HUDEP-2 (cell line): ENCODE measurements around the gene STAP1.
"Not testable (repeated sequence)": the region's sequence is repeated elsewhere in the genome, so short reads cannot be mapped to it uniquely, and the experiment has no call there.

Experiments
- DNase-seq, 76 experiments: peaks; one replicate each; lab custom pipeline; 2025; ENCODE audit not compliant: unreplicated experiment in 76 of 76; lab: John Stamatoyannopoulos, UW

STAP1 gene

DNA sequence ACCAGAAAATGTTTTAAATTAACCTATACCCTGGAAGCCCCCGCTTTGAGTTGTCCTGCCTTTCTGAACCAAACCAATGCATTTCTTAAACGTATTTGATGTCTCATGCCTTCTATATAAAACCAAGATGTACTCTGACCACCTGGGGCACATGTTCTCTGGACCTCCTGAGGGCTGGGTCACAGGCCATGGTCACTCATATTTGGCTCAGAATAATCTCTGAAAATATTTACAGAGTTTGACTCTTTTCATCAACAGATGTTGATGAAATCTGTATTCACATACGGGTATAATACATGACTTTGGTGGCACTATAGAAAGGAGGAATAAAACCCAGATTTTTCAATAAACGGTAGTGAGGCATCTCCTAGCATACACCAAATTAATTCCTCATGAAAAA, 55.7 kb downstream of the STAP1 start:
- DNase-seq: no peak

DNA sequence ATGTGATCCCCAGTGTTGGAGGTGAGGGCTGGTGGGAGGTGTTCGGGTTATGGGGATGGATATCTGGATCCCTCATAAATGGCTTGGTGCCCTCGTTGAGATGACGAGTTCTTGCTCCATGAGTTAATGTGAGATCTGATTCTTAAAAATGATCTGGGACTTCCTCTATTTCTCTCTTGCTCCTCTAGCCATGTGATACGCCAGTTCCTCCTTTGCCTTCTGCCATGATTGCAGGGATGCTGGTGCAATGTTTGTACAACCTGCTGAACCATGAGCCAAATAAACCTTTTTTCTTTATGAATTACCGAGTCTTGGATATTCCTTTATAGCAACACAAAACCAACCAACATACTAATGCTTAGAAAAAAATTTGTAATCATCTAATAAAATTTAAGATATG, 56.6 kb downstream of the STAP1 start:
- DNase-seq: no peak

DNA sequence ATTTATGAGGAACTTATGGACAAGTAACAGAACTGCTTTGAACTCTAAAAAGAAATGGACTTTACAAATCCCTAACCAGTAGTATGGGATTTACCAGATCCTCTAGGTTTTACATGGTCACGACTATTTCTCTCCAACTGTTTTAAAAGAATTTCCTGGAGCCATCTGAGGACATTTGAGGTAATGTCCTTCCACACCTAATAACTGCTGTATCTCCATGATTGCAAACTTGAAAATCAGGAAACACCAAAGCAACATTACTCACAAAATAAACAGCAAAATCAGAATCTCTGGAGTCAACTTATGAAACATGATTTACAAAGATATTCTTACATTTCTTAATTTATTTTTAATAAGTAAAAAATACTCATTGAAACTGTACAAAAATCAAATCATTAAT, 58.0 kb downstream of the STAP1 start:
- DNase-seq: no peak

- DNase-seq: no peak
Measured at GRCh38 chr4:67624939-67625338, 66.4 kb downstream of the STAP1 start.

DNA sequence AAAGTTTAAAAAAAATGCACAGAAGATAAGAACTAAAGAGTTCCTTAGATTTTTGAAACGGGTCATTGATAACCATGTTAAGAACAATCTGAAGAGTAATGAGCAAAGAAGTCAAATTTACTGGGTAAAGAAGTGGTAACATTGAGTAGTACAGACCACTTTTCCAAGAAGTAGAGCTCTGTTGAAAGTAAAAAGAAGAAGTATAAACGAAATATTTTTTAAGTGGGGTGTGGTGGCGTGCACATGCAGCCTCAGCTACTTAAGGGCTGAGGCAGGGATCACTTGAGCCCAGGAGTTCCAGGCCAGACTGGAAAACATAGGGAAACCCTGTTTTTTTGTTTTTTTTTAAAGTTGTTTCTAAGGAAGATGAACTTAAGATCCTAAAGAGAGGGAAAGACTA, 74.0 kb downstream of the STAP1 start:
- DNase-seq: no peak

DNA sequence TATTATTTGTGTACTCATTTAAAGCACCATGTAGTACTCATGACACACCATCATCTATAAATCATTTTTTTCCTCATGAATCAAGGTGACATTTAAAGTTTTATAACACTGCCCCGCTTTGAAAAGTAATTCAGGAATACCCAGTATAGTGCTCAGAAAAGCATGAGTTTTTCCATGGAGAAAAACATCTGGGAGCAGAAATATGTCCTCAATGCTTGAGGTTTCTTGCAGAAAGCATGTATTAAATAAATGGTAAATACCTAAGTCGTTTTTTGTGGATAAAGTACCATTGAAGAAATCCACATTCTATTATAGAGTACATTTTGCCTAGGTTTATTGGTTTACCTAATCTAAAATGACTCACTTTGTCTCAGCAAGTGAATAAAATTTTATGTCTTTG, 76.2 kb downstream of the STAP1 start:
- no peak for DNase-seq

- DNase-seq: no peak
Measured at GRCh38 chr4:67635331-67635730, 76.8 kb downstream of the STAP1 start.

- not testable (repeated sequence) for DNase-seq
Measured at GRCh38 chr4:67636978-67637377, 78.5 kb downstream of the STAP1 start.

GRCh38 chr4:67638136-67638535, 79.6 kb downstream of the STAP1 start:
- DNase-seq: no peak

DNA sequence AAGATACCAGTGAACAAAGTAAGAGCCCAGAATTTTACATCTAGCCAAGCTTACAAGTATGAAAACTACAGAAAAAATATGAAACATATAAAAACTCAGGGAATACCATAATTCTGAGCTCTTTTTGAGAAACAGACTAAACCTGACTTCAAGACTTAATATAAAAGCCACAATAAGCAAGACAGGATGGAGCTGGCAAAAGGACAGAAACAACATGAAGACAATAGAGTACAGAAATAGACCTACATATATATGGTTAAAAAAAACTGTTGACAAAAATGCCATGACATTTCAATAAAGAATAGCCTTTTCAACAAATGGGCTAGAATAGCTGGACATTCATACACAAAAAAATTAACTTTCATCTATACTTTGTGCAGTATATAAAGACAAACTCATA, 93.0 kb downstream of the STAP1 start:
- DNase-seq: no peak
